Progenitor cell of endocrine pancreas (in vitro differentiated cells): Measurements from ENCODE around the gene AIFM2. TPM values are rescaled to one million over a fixed set of nuclear protein-coding genes. Genes with fewer than 3 reads are reported as not detected.

Experiments used
- DNase-seq: peaks from one replicate; pipeline ENCODE4 v3.0.0; 2021; ENCODE audit warnings: low spot score; ENCODE audit not compliant: unreplicated experiment
- H3K27ac Mint-ChIP-seq: 2 replicates; pipeline ENCODE4 v1.8.0; 2021; ENCODE audit warnings: mild to moderate bottlenecking, moderate library complexity, mixed read lengths
- H3K27me3 Mint-ChIP-seq: 2 replicates; pipeline ENCODE4 v1.8.0; 2021; ENCODE audit warnings: mixed read lengths
- H3K36me3 Mint-ChIP-seq: 2 replicates; pipeline ENCODE4 v1.8.0; 2022; ENCODE audit warnings: mixed read lengths; ENCODE audit not compliant: insufficient read depth
- H3K4me1 Mint-ChIP-seq: 2 replicates; pipeline ENCODE4 v1.8.0; 2021; ENCODE audit warnings: low read depth, mixed read lengths
- H3K4me3 Mint-ChIP-seq: 2 replicates; pipeline ENCODE4 v1.8.0; 2021; ENCODE audit warnings: low read depth, mild to moderate bottlenecking, moderate library complexity, mixed read lengths
- H3K9me3 Mint-ChIP-seq: 2 replicates; pipeline ENCODE4 v1.8.0; 2021; ENCODE audit warnings: low read depth, mixed read lengths
- CTCF ChIP-seq: fragments of 200-600 bp; sonication (generic); IDR thresholded peaks from one replicate; pipeline ENCODE4 v1.5.0; 2021; ENCODE audit warnings: antibody characterized with exemption, mild to moderate bottlenecking; ENCODE audit not compliant: unreplicated experiment
- total RNA-seq: library from RNA; stranded (reverse); gene quantifications from 2 replicates; pipeline ENCODE4 v1.2.1, GENCODE V29; 2021

Gene AIFM2
- total RNA-seq, 1 donor from 2014 or later: 10.9 TPM

- peaks cover 2% of the 10 kb centered on the region for H3K4me1 Mint-ChIP-seq
- H3K27me3 Mint-ChIP-seq: no peaks in the 10 kb centered on the region
- peak within 1 kb of the TSS; percentile 97 for H3K27ac Mint-ChIP-seq
- DNase-seq: peak; percentile 94
- H3K9me3 Mint-ChIP-seq: no peaks in the 10 kb centered on the region
- H3K36me3 Mint-ChIP-seq: peaks cover 7% of the 10 kb centered on the region
- H3K4me3 Mint-ChIP-seq: peak within 1 kb of the TSS; percentile 80
- peak; percentile 57 for TF ChIP-seq CTCF
Measured at GRCh38 chr10:70146489-70147258, 14.0 kb upstream of the AIFM2 start, which contains the start of gene TYSND1. TYSND1 (minus strand) TSS chr10:70146700; CDS start chr10:70146586, 114 bp downstream.

GRCh38 chr10:70145666-70146488, 13.3 kb upstream of the AIFM2 start:
- no peaks in the 10 kb centered on the region for H3K9me3 Mint-ChIP-seq
- H3K4me3 Mint-ChIP-seq: peak overlapping the region; percentile 80
- peak; percentile 75 for TF ChIP-seq CTCF
- peak; percentile 58 for DNase-seq
- H3K4me1 Mint-ChIP-seq: peaks cover 2% of the 10 kb centered on the region
- peak overlapping the region; percentile 97 for H3K27ac Mint-ChIP-seq
- H3K27me3 Mint-ChIP-seq: no peaks in the 10 kb centered on the region
- H3K36me3 Mint-ChIP-seq: peaks cover 4% of the 10 kb centered on the region

GRCh38 chr10:70145166-70145665, 12.6 kb upstream of the AIFM2 start:
- DNase-seq: no peak
- Mint-ChIP-seq H3K4me1 (peaks cover 2% of the 10 kb centered on the region), H3K4me3 (peak overlapping the region; percentile 72), H3K36me3 (peaks cover 2% of the 10 kb centered on the region), H3K27ac (no peak overlapping the region), H3K9me3 (no peaks in the 10 kb centered on the region), H3K27me3 (no peaks in the 10 kb centered on the region)
- TF ChIP-seq CTCF: no peak

GRCh38 chr10:70144372-70145110, 11.9 kb upstream of the AIFM2 start:
- Mint-ChIP-seq H3K4me1 (peaks cover 2% of the 10 kb centered on the region), H3K27me3 (no peaks in the 10 kb centered on the region), H3K4me3 (peak overlapping the region; percentile 72), H3K36me3 (peaks cover 2% of the 10 kb centered on the region), H3K9me3 (no peaks in the 10 kb centered on the region), H3K27ac (no peak overlapping the region)
- no peak for DNase-seq
- no peak for TF ChIP-seq CTCF

- no peaks in the 10 kb centered on the region for H3K36me3 Mint-ChIP-seq
- H3K4me3 Mint-ChIP-seq: no peak overlapping the region
- H3K27me3 Mint-ChIP-seq: no peaks in the 10 kb centered on the region
- no peak for DNase-seq
- peaks cover 2% of the 10 kb centered on the region for H3K4me1 Mint-ChIP-seq
- H3K9me3 Mint-ChIP-seq: no peaks in the 10 kb centered on the region
- TF ChIP-seq CTCF: no peak
- H3K27ac Mint-ChIP-seq: no peak overlapping the region
Measured at GRCh38 chr10:70142555-70142954, 9.9 kb upstream of the AIFM2 start.
